IMR-90 (cell line): ENCODE results near the gene LPCAT4. TPM values are rescaled to one million over a fixed set of nuclear protein-coding genes. Genes with fewer than 3 reads are reported as not detected.

Experiments
- ATAC-seq: fragments of 200-7000 bp; cut with Tn5 transposase; 2 replicates; pipeline ENCODE4 v1.9.1; 2020; ENCODE audit warnings: low read depth, mild to moderate bottlenecking, moderate library complexity
- BruUV-seq: library from RNA; stranded (reverse); fragments of 400-500 nt; replicated peaks from 2 replicates; lab custom pipeline; 2021; lab: Mats Ljungman, UMichigan
- CTCF ChIA-PET: fragments of 300-600 bp; formaldehyde crosslinking; extraction: SDS; loops from one replicate; lab custom pipeline; 2021; ENCODE audit warnings: antibody characterized with exemption; lab: Yijun Ruan, JAX
- POLR2A ChIA-PET: fragments of 300-600 bp; sonication (Branson Sonifier 250); formaldehyde crosslinking; loops from one replicate; lab custom pipeline; 2022; ENCODE audit warnings: antibody characterized with exemption; ENCODE audit not compliant: unreplicated experiment; lab: Charles Lee
- DNase-seq: peaks from one replicate; pipeline ENCODE4 v3.0.0; 2013
- H2AFZ ChIP-seq: replicated peaks from 2 replicates; pipeline ENCODE3; 2013; ENCODE audit warnings: low read length, mild to moderate bottlenecking; ENCODE audit not compliant: poor library complexity
- H2AK5ac ChIP-seq: 2 replicates; pipeline ENCODE4 v1.6.1; 2013; ENCODE audit warnings: low read depth, low read length, inconsistent platforms
- H2AK9ac ChIP-seq: replicated peaks from 2 replicates; pipeline ENCODE3; 2013; ENCODE audit warnings: mild to moderate bottlenecking, low read depth, low read length, moderate library complexity; ENCODE audit not compliant: poor library complexity
- H2BK120ac ChIP-seq: 2 replicates; pipeline ENCODE4 v1.6.1; 2013; ENCODE audit warnings: low read depth, low read length, inconsistent platforms
- H2BK15ac ChIP-seq: 3 replicates; pipeline ENCODE4 v1.6.1; 2013; ENCODE audit warnings: low read depth, low read length, inconsistent platforms
- H2BK20ac ChIP-seq: 2 replicates; pipeline ENCODE4 v1.6.1; 2013; ENCODE audit warnings: low read depth, mild to moderate bottlenecking, inconsistent platforms, low read length, moderate library complexity
- H2BK5ac ChIP-seq: 2 replicates; pipeline ENCODE4 v1.6.1; 2013; ENCODE audit warnings: mild to moderate bottlenecking, low read depth, low read length, inconsistent platforms; ENCODE audit not compliant: poor library complexity, severe bottlenecking
- H3K14ac ChIP-seq: replicated peaks from 2 replicates; pipeline ENCODE4 v1.6.1; 2013; ENCODE audit warnings: low read depth, low read length, inconsistent platforms
- H3K18ac ChIP-seq: 2 replicates; pipeline ENCODE4 v1.6.1; 2013; ENCODE audit warnings: low read depth, low read length, control low read depth
- H3K23ac ChIP-seq: 2 replicates; pipeline ENCODE4 v1.6.1; 2013; ENCODE audit warnings: low read depth, low read length, inconsistent platforms
- H3K27ac ChIP-seq: 2 replicates; pipeline ENCODE4 v1.5.1; 2013; ENCODE audit warnings: mild to moderate bottlenecking, control low read depth, low read length; ENCODE audit not compliant: insufficient read depth
- H3K27me3 ChIP-seq: 2 replicates; pipeline ENCODE4 v1.6.1; 2013; ENCODE audit warnings: low read length; ENCODE audit not compliant: control insufficient read depth, insufficient read depth
- H3K36me3 ChIP-seq: 2 replicates; pipeline ENCODE4 v1.6.1; 2013; ENCODE audit warnings: low read length, mixed read lengths; ENCODE audit not compliant: control insufficient read depth, insufficient read depth
- H3K4ac ChIP-seq: 2 replicates; pipeline ENCODE4 v1.6.1; 2013; ENCODE audit warnings: low read depth, low read length, inconsistent platforms
- H3K4me1 ChIP-seq: 2 replicates; pipeline ENCODE4 v1.6.1; 2013; ENCODE audit warnings: low read length, mixed read lengths; ENCODE audit not compliant: control insufficient read depth, insufficient read depth
- H3K4me2 ChIP-seq: 2 replicates; pipeline ENCODE4 v1.6.1; 2013; ENCODE audit warnings: low read depth, mild to moderate bottlenecking, control low read depth, low read length, moderate library complexity
- H3K4me3 ChIP-seq: 2 replicates; pipeline ENCODE4 v1.5.1; 2013; ENCODE audit warnings: low read depth, mild to moderate bottlenecking, control low read depth, low read length, moderate library complexity; ENCODE audit not compliant: insufficient read depth
- H3K56ac ChIP-seq: 2 replicates; pipeline ENCODE4 v1.6.1; 2013; ENCODE audit warnings: low read length, inconsistent platforms; ENCODE audit not compliant: insufficient read depth; ENCODE audit errors: extremely low read depth
- H3K79me1 ChIP-seq, 2 experiments: 2 replicates each; pipeline ENCODE4 v1.6.1; 2013; ENCODE audit warnings: low read length in 2 of 2, inconsistent platforms in 1 of 2, low read depth in 1 of 2
- H3K9ac ChIP-seq: 2 replicates; pipeline ENCODE4 v1.6.1; 2013; ENCODE audit warnings: low read depth, low read length, control low read depth
- H3K9me1 ChIP-seq: 2 replicates; pipeline ENCODE4 v1.6.1; 2013; ENCODE audit warnings: low read length, inconsistent platforms; ENCODE audit not compliant: insufficient read depth
- H3K9me3 ChIP-seq: 2 replicates; pipeline ENCODE4 v1.6.1; 2013; ENCODE audit warnings: low read length; ENCODE audit not compliant: control insufficient read depth, insufficient read depth
- H4K20me1 ChIP-seq: 2 replicates; pipeline ENCODE4 v1.6.1; 2013; ENCODE audit warnings: low read length, inconsistent platforms; ENCODE audit not compliant: insufficient read depth
- H4K5ac ChIP-seq: 2 replicates; pipeline ENCODE4 v1.6.1; 2013; ENCODE audit warnings: mild to moderate bottlenecking, low read depth, low read length, control low read depth
- H4K8ac ChIP-seq, 2 experiments: 2 replicates each; pipeline ENCODE4 v1.6.1; 2013; ENCODE audit warnings: low read depth in 2 of 2, low read length in 2 of 2, control low read depth in 1 of 2, inconsistent platforms in 1 of 2
- H4K91ac ChIP-seq: 2 replicates; pipeline ENCODE4 v1.6.1; 2013; ENCODE audit warnings: low read depth, low read length, inconsistent platforms; ENCODE audit not compliant: insufficient read depth
- BHLHE40 ChIP-seq: fragments of 150-350 bp; IDR thresholded peaks from 2 replicates; pipeline ENCODE4 v1.6.1; 2016; ENCODE audit warnings: mild to moderate bottlenecking, low read depth, low read length
- CEBPB ChIP-seq: IDR thresholded peaks from 2 replicates; pipeline ENCODE4 v1.6.1; 2012; ENCODE audit warnings: low read depth, low read length, improper control_type of control experiment
- CHD1 ChIP-seq: IDR thresholded peaks from 2 replicates; pipeline ENCODE4 v1.6.1; 2012; ENCODE audit warnings: low read depth, low read length, improper control_type of control experiment
- FOS ChIP-seq: fragments of 150-350 bp; IDR thresholded peaks from 2 replicates; pipeline ENCODE4 v1.6.1; 2016; ENCODE audit warnings: low read depth, low read length
- MAFK ChIP-seq: IDR thresholded peaks from 2 replicates; pipeline ENCODE4 v1.6.1; 2012; ENCODE audit warnings: low read depth, low read length, improper control_type of control experiment
- MAZ ChIP-seq: IDR thresholded peaks from 2 replicates; pipeline ENCODE4 v1.6.1; 2012; ENCODE audit warnings: low read depth, mild to moderate bottlenecking, low read length, improper control_type of control experiment, moderate library complexity, borderline replicate concordance
- MXI1 ChIP-seq: IDR thresholded peaks from 2 replicates; pipeline ENCODE4 v1.6.1; 2012; ENCODE audit warnings: low read depth, mild to moderate bottlenecking, low read length, moderate library complexity, borderline replicate concordance
- NFE2L2 ChIP-seq: fragments of 150-350 bp; IDR thresholded peaks from 2 replicates; pipeline ENCODE4 v1.6.1; 2016; ENCODE audit warnings: low read depth, mild to moderate bottlenecking, low read length
- POLR2A ChIP-seq: IDR thresholded peaks from 2 replicates; pipeline ENCODE4 v1.6.1; 2012; ENCODE audit warnings: mild to moderate bottlenecking, low read depth, low read length
- RAD21 ChIP-seq: IDR thresholded peaks from 2 replicates; pipeline ENCODE4 v1.6.1; 2012; ENCODE audit warnings: low read length, improper control_type of control experiment
- RCOR1 ChIP-seq: IDR thresholded peaks from 2 replicates; pipeline ENCODE4 v1.6.1; 2012; ENCODE audit warnings: mild to moderate bottlenecking, low read length, improper control_type of control experiment; ENCODE audit not compliant: insufficient replicate concordance
- SMC3 ChIP-seq: fragments of 150-350 bp; IDR thresholded peaks from 2 replicates; pipeline ENCODE4 v1.6.1; 2016; ENCODE audit warnings: low read depth, mild to moderate bottlenecking, antibody characterized with exemption, low read length, moderate library complexity
- USF2 ChIP-seq: fragments of 150-350 bp; IDR thresholded peaks from 2 replicates; pipeline ENCODE4 v1.6.1; 2017; ENCODE audit warnings: mild to moderate bottlenecking, antibody characterized with exemption, low read length, low read depth
- WGBS, 2 experiments: methylation state at CpG; one replicate each; pipeline versions ENCODE4 v1.1.5 to v1.1.7; 2013; ENCODE audit warnings: missing lambda C conversion rate in 2 of 2; ENCODE audit not compliant: insufficient read length in 1 of 2; ENCODE audit errors: extremely low coverage in 2 of 2; 5-methylcytosine and 5-hydroxymethylcytosine counted together
- dilution Hi-C: fragments of 300-500 bp; cut with HindIII; formaldehyde crosslinking; loops from one replicate; pipeline ENCODE4 v1.14.3; 2018; ENCODE audit warnings: low sequenced_read_pairs; ENCODE audit not compliant: unreplicated experiment
- in situ Hi-C: fragments of 300-500 bp; cut with MboI; formaldehyde crosslinking; loops from 3 replicates; pipeline ENCODE4 v1.14.3; 2019; ENCODE audit warnings: low sequenced_read_pairs, inconsistent platforms, mixed read lengths
- intact Hi-C: fragments of 100-400 bp; cut with micrococcal nuclease; formaldehyde crosslinking; loops from 2 replicates; pipeline ENCODE4 v1.10.0; 2022
- polyA plus RNA-seq, 3 experiments: library from polyadenylated mRNA; depleted of rRNA; stranded (reverse); fragments of >200 nt; gene quantifications; 2 replicates each; pipeline ENCODE4 v1.2.3, GENCODE V29; 2012; ENCODE audit warnings: low replicate concordance in 1 of 3
- total RNA-seq: library from RNA; depleted of rRNA; stranded (reverse); fragments of >200 nt; gene quantifications from 2 replicates; pipeline ENCODE4 v1.2.3, GENCODE V29; 2012
- TF ChIP-seq, protein P1 (sequence below): fragments of 150-350 bp; IDR thresholded peaks from 2 replicates; pipeline ENCODE4 v1.6.1; 2016; ENCODE audit warnings: low read depth, mild to moderate bottlenecking, low read length, moderate library complexity, borderline replicate concordance
- TF ChIP-seq, protein P2 (sequence below): conservative IDR thresholded peaks from 2 replicates; pipeline ENCODE4 v1.5.1; 2012; ENCODE audit warnings: mild to moderate bottlenecking, low read depth, low read length, improper control_type of control experiment

LPCAT4 gene
- total and polyA plus RNA-seq, 2 of the 4 experiments (the other 2 are of a cell fraction) = 3.8 to 44.4 TPM

DNA sequence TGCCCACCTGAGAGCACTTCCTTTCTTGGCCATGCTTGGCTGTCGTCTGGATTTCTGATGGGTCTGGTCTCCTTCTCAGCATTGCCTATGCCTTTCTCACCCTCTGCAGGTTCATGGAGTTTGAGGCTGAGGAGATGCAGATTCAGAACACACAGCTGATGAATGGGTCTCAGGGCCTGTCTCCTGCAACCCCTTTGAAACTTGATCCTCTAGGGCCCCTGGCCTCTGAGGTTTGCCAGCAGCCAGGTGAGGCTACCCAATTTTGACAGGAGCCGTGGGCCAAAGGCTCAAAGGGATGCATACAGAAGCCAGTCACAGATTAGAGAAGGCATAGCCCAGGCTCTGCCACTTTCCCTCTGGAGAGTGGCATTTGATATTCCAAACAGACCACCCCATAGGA lies 13.4 kb downstream of the LPCAT4 start:
- Histone ChIP-seq H3K4me2 (no peak overlapping the region), H2AK5ac (no peak overlapping the region), H4K5ac (no peak overlapping the region), H3K9me3 (no peaks in the 10 kb centered on the region), H3K9me1 (no peaks in the 10 kb centered on the region), H4K20me1 (no peaks in the 10 kb centered on the region), H3K4me1 (no peaks in the 10 kb centered on the region), H3K4me3 (no peak overlapping the region), H3K56ac (no peak overlapping the region), H3K27ac (no peak overlapping the region), H3K27me3 (no peaks in the 10 kb centered on the region), H2BK20ac (no peak overlapping the region), H3K36me3 (peaks cover 11% of the 10 kb centered on the region), H3K18ac (no peak overlapping the region), H4K8ac (no peak overlapping the region), H2BK15ac (no peak overlapping the region), H2AFZ (no peak overlapping the region), H4K91ac (no peak overlapping the region), H2AK9ac (no peak overlapping the region), H3K79me1 (no peaks in the 10 kb centered on the region), H3K4ac (no peak overlapping the region), H3K9ac (no peak overlapping the region), H3K14ac (no peak overlapping the region), H2BK5ac (no peak overlapping the region), H3K23ac (no peak overlapping the region), H2BK120ac (no peak overlapping the region)
- POLR2A ChIA-PET = no interaction called here
- ATAC-seq = no peak
- no CpG with 5 or more reads among the region's 2 CpGs for WGBS, 2 experiments
- intact Hi-C loops (no loop called here), dilution Hi-C loops (no loop called here), in situ Hi-C loops (no loop called here)
- TF ChIP-seq USF2 (no peak), MAFK (no peak), POLR2A (no peak), SMC3 (no peak), NFE2L2 (no peak), CEBPB (no peak), CHD1 (no peak), RAD21 (no peak), MAZ (no peak), MXI1 (no peak), BHLHE40 (no peak), RCOR1 (no peak), FOS (no peak)
- TF ChIP-seq, protein P1, sequence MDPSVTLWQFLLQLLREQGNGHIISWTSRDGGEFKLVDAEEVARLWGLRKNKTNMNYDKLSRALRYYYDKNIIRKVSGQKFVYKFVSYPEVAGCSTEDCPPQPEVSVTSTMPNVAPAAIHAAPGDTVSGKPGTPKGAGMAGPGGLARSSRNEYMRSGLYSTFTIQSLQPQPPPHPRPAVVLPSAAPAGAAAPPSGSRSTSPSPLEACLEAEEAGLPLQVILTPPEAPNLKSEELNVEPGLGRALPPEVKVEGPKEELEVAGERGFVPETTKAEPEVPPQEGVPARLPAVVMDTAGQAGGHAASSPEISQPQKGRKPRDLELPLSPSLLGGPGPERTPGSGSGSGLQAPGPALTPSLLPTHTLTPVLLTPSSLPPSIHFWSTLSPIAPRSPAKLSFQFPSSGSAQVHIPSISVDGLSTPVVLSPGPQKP = no peak
- TF ChIP-seq, protein P2, sequence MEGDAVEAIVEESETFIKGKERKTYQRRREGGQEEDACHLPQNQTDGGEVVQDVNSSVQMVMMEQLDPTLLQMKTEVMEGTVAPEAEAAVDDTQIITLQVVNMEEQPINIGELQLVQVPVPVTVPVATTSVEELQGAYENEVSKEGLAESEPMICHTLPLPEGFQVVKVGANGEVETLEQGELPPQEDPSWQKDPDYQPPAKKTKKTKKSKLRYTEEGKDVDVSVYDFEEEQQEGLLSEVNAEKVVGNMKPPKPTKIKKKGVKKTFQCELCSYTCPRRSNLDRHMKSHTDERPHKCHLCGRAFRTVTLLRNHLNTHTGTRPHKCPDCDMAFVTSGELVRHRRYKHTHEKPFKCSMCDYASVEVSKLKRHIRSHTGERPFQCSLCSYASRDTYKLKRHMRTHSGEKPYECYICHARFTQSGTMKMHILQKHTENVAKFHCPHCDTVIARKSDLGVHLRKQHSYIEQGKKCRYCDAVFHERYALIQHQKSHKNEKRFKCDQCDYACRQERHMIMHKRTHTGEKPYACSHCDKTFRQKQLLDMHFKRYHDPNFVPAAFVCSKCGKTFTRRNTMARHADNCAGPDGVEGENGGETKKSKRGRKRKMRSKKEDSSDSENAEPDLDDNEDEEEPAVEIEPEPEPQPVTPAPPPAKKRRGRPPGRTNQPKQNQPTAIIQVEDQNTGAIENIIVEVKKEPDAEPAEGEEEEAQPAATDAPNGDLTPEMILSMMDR = no peak
- DNase-seq = no peak
- CTCF ChIA-PET = interaction anchor here (1.4 kb wide), 1 partner anchor 14 kb away, joined by 3 read pairs; the partner anchor contains the start of gene LPCAT4
- BruUV-seq = no TSS peak
